Measurements from ENCODE around the gene TMEM87A. TPM values are rescaled to one million over a fixed set of nuclear protein-coding genes. Genes with fewer than 3 reads are reported as not detected.

TMEM87A gene
- total RNA-seq, 1 donor from 2014 or later, result 52.6 TPM

- intact Hi-C loops (cut with micrococcal nuclease), result no loop called here
- Mint-ChIP-seq H3K36me3 (ENCODE audit: low read depth) (peaks cover 81% of the 10 kb centered on the region), H3K27ac (no peak overlapping the region), H3K4me1 (peaks cover 7% of the 10 kb centered on the region), H3K9me3 (no peaks in the 10 kb centered on the region), H3K27me3 (no peaks in the 10 kb centered on the region), H3K4me3 (no peak overlapping the region)
- no peak for TF ChIP-seq CTCF (IDR thresholded peaks at IDR 0.05)
- POLR2A ChIA-PET, result interaction anchor here (0.7 kb wide), 1 partner anchor 70 kb away, joined by 3 read pairs; no protein-coding TSS in a partner anchor
- ATAC-seq (ENCODE audit: low read depth) (no peak), DNase-seq (no peak)
- CTCF ChIA-PET, result no interaction called here
Observed at GRCh38 chr15:42182961-42183360, 90.3 kb downstream of the TMEM87A start.

- H3K27me3 Mint-ChIP-seq, result no peaks in the 10 kb centered on the region
- DNase-seq (no peak), ATAC-seq (ENCODE audit: low read depth) (no peak)
- no peak for TF ChIP-seq CTCF (IDR thresholded peaks at IDR 0.05)
- no peak overlapping the region for H3K4me3 Mint-ChIP-seq
- H3K36me3 Mint-ChIP-seq (ENCODE audit: low read depth), result peaks cover 80% of the 10 kb centered on the region
- intact Hi-C loops (cut with micrococcal nuclease), result no loop called here
- ChIA-PET CTCF (no interaction called here), POLR2A (no interaction called here)
- H3K27ac Mint-ChIP-seq, result no peak overlapping the region
- H3K4me1 Mint-ChIP-seq, result peaks cover 7% of the 10 kb centered on the region
- no peaks in the 10 kb centered on the region for H3K9me3 Mint-ChIP-seq
Observed at GRCh38 chr15:42182328-42182886, 90.8 kb downstream of the TMEM87A start.

GRCh38 chr15:42178056-42178455 lies 95.2 kb downstream of the TMEM87A start:
- ChIA-PET POLR2A (no interaction called here), CTCF (no interaction called here)
- Mint-ChIP-seq H3K9me3 (no peaks in the 10 kb centered on the region), H3K27me3 (no peaks in the 10 kb centered on the region), H3K27ac (no peak overlapping the region), H3K4me1 (no peaks in the 10 kb centered on the region), H3K36me3 (ENCODE audit: low read depth) (peaks cover 77% of the 10 kb centered on the region), H3K4me3 (no peak overlapping the region)
- TF ChIP-seq CTCF (IDR thresholded peaks at IDR 0.05), result no peak
- ATAC-seq (ENCODE audit: low read depth) (no peak), DNase-seq (no peak)
- intact Hi-C loops (cut with micrococcal nuclease), result no loop called here

GRCh38 chr15:42175671-42176070 lies 97.6 kb downstream of the TMEM87A start:
- intact Hi-C loops (cut with micrococcal nuclease), result no loop called here
- H3K27ac Mint-ChIP-seq, result no peak overlapping the region
- H3K4me3 Mint-ChIP-seq, result no peak overlapping the region
- ATAC-seq (ENCODE audit: low read depth), result no peak
- CTCF ChIA-PET, result no interaction called here
- POLR2A ChIA-PET, result interaction anchor here (0.6 to 1.2 kb wide), 2 partner anchors 157 to 271 kb away, joined by 3 to 4 read pairs; no protein-coding TSS in a partner anchor
- no peak for TF ChIP-seq CTCF (IDR thresholded peaks at IDR 0.05)
- no peak for DNase-seq
- peaks cover 10% of the 10 kb centered on the region for H3K4me1 Mint-ChIP-seq
- H3K27me3 Mint-ChIP-seq, result no peaks in the 10 kb centered on the region
- no peaks in the 10 kb centered on the region for H3K9me3 Mint-ChIP-seq
- H3K36me3 Mint-ChIP-seq (ENCODE audit: low read depth), result peaks cover 82% of the 10 kb centered on the region

- no peak for TF ChIP-seq CTCF (IDR thresholded peaks at IDR 0.05)
- intact Hi-C loops (cut with micrococcal nuclease), result no loop called here
- Mint-ChIP-seq H3K4me3 (no peak overlapping the region), H3K27ac (no peak overlapping the region), H3K4me1 (peaks cover 10% of the 10 kb centered on the region), H3K36me3 (ENCODE audit: low read depth) (peaks cover 77% of the 10 kb centered on the region), H3K27me3 (no peaks in the 10 kb centered on the region), H3K9me3 (no peaks in the 10 kb centered on the region)
- POLR2A ChIA-PET, result no interaction called here
- ATAC-seq (ENCODE audit: low read depth) (no peak), DNase-seq (no peak)
- CTCF ChIA-PET, result no interaction called here
Observed at GRCh38 chr15:42172475-42172874, 100.8 kb downstream of the TMEM87A start.

All from activated B cell treated with CpG ODN at 0.5 μM for 24 hours (primary cell).